Right renal pelvis (tissue), 4 donors: ENCODE results near the gene AHCYL2. TPM values are rescaled to one million over a fixed set of nuclear protein-coding genes. Genes with fewer than 3 reads are reported as not detected.

Experiments used
- DNase-seq, 4 donors: peaks; one replicate each; pipeline ENCODE4 v3.0.0-alpha.2; 2013; ENCODE audit warnings: low read depth in 4 of 4, low spot score in 3 of 4, missing footprints in 1 of 4
- polyA plus RNA-seq, 4 donors: library from polyadenylated mRNA; unstranded; fragments of 120-200 nt; gene quantifications; one replicate each; pipeline ENCODE4 v1.2.1, GENCODE V29; 2013; ENCODE audit not compliant: insufficient read length in 4 of 4

AHCYL2 gene
- polyA plus RNA-seq, 4 donors: 24.3 to 29.9 (median 28.4) TPM

- DNase-seq: peak in 1 of 4 donors; percentile 20
These were observed 150.5 kb downstream of the AHCYL2 start for GRCh38 chr7:129375141-129375938.

GRCh38 chr7:129376076-129376777, 151.4 kb downstream of the AHCYL2 start:
- no peak for DNase-seq

GRCh38 chr7:129376778-129377700, 152.2 kb downstream of the AHCYL2 start:
- DNase-seq: no peak

- no peak for DNase-seq
These were observed 157.1 kb downstream of the AHCYL2 start for GRCh38 chr7:129381710-129382484.

GRCh38 chr7:129383542-129384132, 158.8 kb downstream of the AHCYL2 start:
- DNase-seq: no peak

GRCh38 chr7:129385116-129385515, 160.3 kb downstream of the AHCYL2 start:
- DNase-seq: no peak

GRCh38 chr7:129385598-129385997, 160.8 kb downstream of the AHCYL2 start:
- no peak for DNase-seq

GRCh38 chr7:129386506-129386905, 161.7 kb downstream of the AHCYL2 start:
- no peak for DNase-seq

- no peak for DNase-seq
These were observed 162.7 kb downstream of the AHCYL2 start for GRCh38 chr7:129387537-129387936.

- no peak for DNase-seq
These were observed 163.7 kb downstream of the AHCYL2 start for GRCh38 chr7:129388333-129389098.

GRCh38 chr7:129389829-129390228, 165.0 kb downstream of the AHCYL2 start:
- no peak for DNase-seq

GRCh38 chr7:129390314-129390713, 165.5 kb downstream of the AHCYL2 start:
- no peak for DNase-seq

GRCh38 chr7:129391546-129392171, 166.8 kb downstream of the AHCYL2 start:
- DNase-seq: no peak

- no peak for DNase-seq
These were observed 168.4 kb downstream of the AHCYL2 start for GRCh38 chr7:129393255-129393654.

- DNase-seq: no peak
These were observed 169.3 kb downstream of the AHCYL2 start for GRCh38 chr7:129394101-129394500.

GRCh38 chr7:129394982-129395914, 170.4 kb downstream of the AHCYL2 start:
- DNase-seq: no peak

GRCh38 chr7:129401228-129401966, 176.6 kb downstream of the AHCYL2 start:
- DNase-seq: no peak
